ENCODE results near the gene DEFB112.

The DEFB112 gene

GRCh38 chr6:50025258-50025657 lies 24.5 kb downstream of the DEFB112 start:
- TF ChIP-seq, protein P1, sequence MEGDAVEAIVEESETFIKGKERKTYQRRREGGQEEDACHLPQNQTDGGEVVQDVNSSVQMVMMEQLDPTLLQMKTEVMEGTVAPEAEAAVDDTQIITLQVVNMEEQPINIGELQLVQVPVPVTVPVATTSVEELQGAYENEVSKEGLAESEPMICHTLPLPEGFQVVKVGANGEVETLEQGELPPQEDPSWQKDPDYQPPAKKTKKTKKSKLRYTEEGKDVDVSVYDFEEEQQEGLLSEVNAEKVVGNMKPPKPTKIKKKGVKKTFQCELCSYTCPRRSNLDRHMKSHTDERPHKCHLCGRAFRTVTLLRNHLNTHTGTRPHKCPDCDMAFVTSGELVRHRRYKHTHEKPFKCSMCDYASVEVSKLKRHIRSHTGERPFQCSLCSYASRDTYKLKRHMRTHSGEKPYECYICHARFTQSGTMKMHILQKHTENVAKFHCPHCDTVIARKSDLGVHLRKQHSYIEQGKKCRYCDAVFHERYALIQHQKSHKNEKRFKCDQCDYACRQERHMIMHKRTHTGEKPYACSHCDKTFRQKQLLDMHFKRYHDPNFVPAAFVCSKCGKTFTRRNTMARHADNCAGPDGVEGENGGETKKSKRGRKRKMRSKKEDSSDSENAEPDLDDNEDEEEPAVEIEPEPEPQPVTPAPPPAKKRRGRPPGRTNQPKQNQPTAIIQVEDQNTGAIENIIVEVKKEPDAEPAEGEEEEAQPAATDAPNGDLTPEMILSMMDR (conservative IDR thresholded peaks at IDR 0.05; ENCODE audit: control insufficient read depth, insufficient read depth, low read depth, low read length): no peak
- DNase-seq (ENCODE audit: low read depth): no peak
- no peak overlapping the region for H3K4me3 ChIP-seq (ENCODE audit: control insufficient read depth, low read depth, low read length)

DNA sequence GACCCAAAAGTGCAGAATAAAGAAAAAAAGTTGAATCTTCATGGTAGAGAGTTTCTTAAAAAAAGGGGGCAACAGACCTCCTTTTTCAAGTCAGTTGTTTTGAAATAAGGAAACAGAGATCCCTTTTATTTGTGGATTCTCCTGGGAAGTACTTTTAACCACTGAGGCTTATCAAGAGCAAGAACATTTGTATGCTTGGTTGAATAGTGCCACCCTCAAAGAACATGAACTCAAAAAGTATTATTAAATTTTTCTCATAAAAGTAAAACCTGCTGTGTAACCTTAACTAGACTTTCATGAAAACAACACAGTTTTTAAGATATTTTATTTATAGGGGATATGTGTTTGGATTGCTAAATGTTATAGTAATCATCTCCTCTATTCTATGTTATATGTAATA lies 27.8 kb downstream of the DEFB112 start, which contains the start of gene DEFB110:
Gene DEFB110 (minus strand): TSS at position 101 of the 400 bp plus-strand sequence. CDS start 59 bp downstream, at position 42.
- no peak within 1 kb of the TSS for H3K4me3 ChIP-seq (ENCODE audit: control insufficient read depth, low read depth, low read length)
- TF ChIP-seq, protein P1 (conservative IDR thresholded peaks at IDR 0.05; ENCODE audit: control insufficient read depth, insufficient read depth, low read depth, low read length): no peak
- no peak for DNase-seq (ENCODE audit: low read depth)

- no peak overlapping the region for H3K4me3 ChIP-seq (ENCODE audit: control insufficient read depth, low read depth, low read length)
- peak; percentile 27 for DNase-seq (ENCODE audit: low read depth)
- TF ChIP-seq, protein P1 (conservative IDR thresholded peaks at IDR 0.05; ENCODE audit: control insufficient read depth, insufficient read depth, low read depth, low read length): no peak
Observed at GRCh38 chr6:50007819-50008218, 41.9 kb downstream of the DEFB112 start.

DNA sequence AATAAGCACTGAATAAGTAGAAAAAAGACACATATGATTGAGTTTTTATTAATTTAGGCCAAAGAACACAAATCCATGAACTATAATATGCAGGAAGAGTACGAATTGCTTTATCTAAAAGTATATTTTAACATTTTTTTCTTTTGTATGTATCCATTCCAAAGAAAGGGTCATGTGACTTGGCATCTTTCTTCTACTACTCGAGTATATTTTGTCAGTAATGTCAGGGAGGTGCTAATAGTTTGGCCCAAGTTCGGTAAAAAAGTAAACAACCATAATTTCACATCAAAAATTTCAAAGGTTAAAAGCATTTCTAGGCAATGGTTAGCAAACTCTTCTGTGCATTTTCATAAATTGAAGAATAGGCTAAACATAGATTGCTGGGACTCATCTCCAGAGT lies 46.6 kb downstream of the DEFB112 start:
- DNase-seq (ENCODE audit: low read depth): no peak
- H3K4me3 ChIP-seq (ENCODE audit: control insufficient read depth, low read depth, low read length): no peak overlapping the region
- TF ChIP-seq, protein P1 (conservative IDR thresholded peaks at IDR 0.05; ENCODE audit: control insufficient read depth, insufficient read depth, low read depth, low read length): no peak

DNA sequence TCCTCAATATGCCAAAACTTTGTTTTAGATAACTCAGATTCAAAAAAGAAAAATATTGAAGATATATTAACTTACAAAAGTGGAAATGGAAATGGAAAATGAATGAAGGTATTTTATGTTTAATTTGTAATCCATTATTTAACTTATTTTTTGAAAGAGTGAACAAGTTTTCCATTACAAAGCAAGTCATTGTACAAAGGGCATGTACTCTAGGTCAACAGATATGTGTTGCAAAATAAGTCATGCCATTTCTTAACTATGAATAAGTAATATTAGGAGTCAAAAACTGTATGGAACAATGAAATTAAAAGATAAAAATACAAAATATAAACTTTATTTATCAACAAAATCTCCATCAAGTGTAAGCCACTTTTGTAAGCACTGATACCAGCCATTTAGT lies 54.5 kb downstream of the DEFB112 start:
- TF ChIP-seq, protein P1 (conservative IDR thresholded peaks at IDR 0.05; ENCODE audit: control insufficient read depth, insufficient read depth, low read depth, low read length): no peak
- DNase-seq (ENCODE audit: low read depth): no peak
- no peak overlapping the region for H3K4me3 ChIP-seq (ENCODE audit: control insufficient read depth, low read depth, low read length)

Measured in fibroblast of mammary gland (primary cell).